Endodermal cell (in vitro differentiated cells): ENCODE data around the gene HKDC1. TPM values are rescaled to one million over a fixed set of nuclear protein-coding genes. Genes with fewer than 3 reads are reported as not detected.

Experiments
- DNase-seq: peaks from one replicate; pipeline ENCODE4 v3.0.0-alpha.2; 2017
- H3K27ac ChIP-seq: 2 replicates; pipeline ENCODE4 v1.5.1; 2013; ENCODE audit warnings: mild to moderate bottlenecking, low read depth, low read length, moderate library complexity
- H3K27me3 ChIP-seq: 2 replicates; pipeline ENCODE4 v1.6.1; 2013; ENCODE audit warnings: mild to moderate bottlenecking, low read length, moderate library complexity; ENCODE audit not compliant: insufficient read depth, control insufficient read depth, poor library complexity, severe bottlenecking
- H3K36me3 ChIP-seq: 2 replicates; pipeline ENCODE4 v1.7.0; 2013; ENCODE audit warnings: mild to moderate bottlenecking, low read length, moderate library complexity; ENCODE audit not compliant: control insufficient read depth, insufficient read depth
- H3K4me1 ChIP-seq: one replicate; pipeline ENCODE4 v1.7.0; 2013; ENCODE audit warnings: low read length; ENCODE audit not compliant: control insufficient read depth, insufficient read depth
- H3K4me3 ChIP-seq: 2 replicates; pipeline ENCODE4 v1.5.1; 2013; ENCODE audit warnings: mild to moderate bottlenecking, low read length, moderate library complexity
- H3K9ac ChIP-seq: 2 replicates; pipeline ENCODE4 v1.6.1; 2013; ENCODE audit warnings: mild to moderate bottlenecking, low read length, moderate library complexity; ENCODE audit not compliant: poor library complexity, severe bottlenecking; ENCODE audit errors: extremely low read depth
- H3K9me3 ChIP-seq: 2 replicates; pipeline ENCODE4 v1.6.1; 2013; ENCODE audit warnings: mild to moderate bottlenecking, low read length, moderate library complexity; ENCODE audit not compliant: control insufficient read depth
- H3K27ac Mint-ChIP-seq: 2 replicates; pipeline ENCODE4 v1.8.0; 2020; ENCODE audit warnings: mixed read lengths
- H3K27me3 Mint-ChIP-seq: 2 replicates; pipeline ENCODE4 v1.8.0; 2021; ENCODE audit warnings: mild to moderate bottlenecking, mixed read lengths; ENCODE audit not compliant: insufficient read depth
- H3K36me3 Mint-ChIP-seq: 2 replicates; pipeline ENCODE4 v1.8.0; 2020; ENCODE audit warnings: low read depth, mixed read lengths
- H3K4me1 Mint-ChIP-seq: 2 replicates; pipeline ENCODE4 v1.8.0; 2020; ENCODE audit warnings: mixed read lengths
- H3K4me3 Mint-ChIP-seq: 2 replicates; pipeline ENCODE4 v1.8.0; 2020; ENCODE audit warnings: mild to moderate bottlenecking, moderate library complexity, mixed read lengths
- H3K9me3 Mint-ChIP-seq: 2 replicates; pipeline ENCODE4 v1.8.0; 2020; ENCODE audit warnings: mild to moderate bottlenecking, mixed read lengths
- WGBS, 2 experiments: methylation state at CpG; one replicate each; pipeline versions ENCODE4 v1.1.5 to v1.1.7; 2013; ENCODE audit warnings: missing lambda C conversion rate in 2 of 2, mixed read lengths in 1 of 2; ENCODE audit not compliant: insufficient coverage in 1 of 2, insufficient read length in 1 of 2; 5-methylcytosine and 5-hydroxymethylcytosine counted together
- total RNA-seq, 2 donors: library from RNA; stranded (reverse); fragmentation: NEBNext Ultra II Directional in 1 of 2; extraction: Animal tissue kit (Norgen Biotek cat#: 25700) in 1 of 2; gene quantifications; 2 replicates in 1 of 2; 3 replicates in 1 of 2; pipeline ENCODE4 v1.2.1, GENCODE V29; 2021
- TF ChIP-seq, protein P1 (sequence below): fragments of 200-600 bp; sonication (generic); conservative IDR thresholded peaks from 2 replicates; pipeline ENCODE4 v1.5.0; 2021; ENCODE audit warnings: antibody characterized with exemption, mild to moderate bottlenecking

The HKDC1 gene
- total RNA-seq, 2 donors from 2014 or later = 0.22 TPM; not detected in 1

DNA sequence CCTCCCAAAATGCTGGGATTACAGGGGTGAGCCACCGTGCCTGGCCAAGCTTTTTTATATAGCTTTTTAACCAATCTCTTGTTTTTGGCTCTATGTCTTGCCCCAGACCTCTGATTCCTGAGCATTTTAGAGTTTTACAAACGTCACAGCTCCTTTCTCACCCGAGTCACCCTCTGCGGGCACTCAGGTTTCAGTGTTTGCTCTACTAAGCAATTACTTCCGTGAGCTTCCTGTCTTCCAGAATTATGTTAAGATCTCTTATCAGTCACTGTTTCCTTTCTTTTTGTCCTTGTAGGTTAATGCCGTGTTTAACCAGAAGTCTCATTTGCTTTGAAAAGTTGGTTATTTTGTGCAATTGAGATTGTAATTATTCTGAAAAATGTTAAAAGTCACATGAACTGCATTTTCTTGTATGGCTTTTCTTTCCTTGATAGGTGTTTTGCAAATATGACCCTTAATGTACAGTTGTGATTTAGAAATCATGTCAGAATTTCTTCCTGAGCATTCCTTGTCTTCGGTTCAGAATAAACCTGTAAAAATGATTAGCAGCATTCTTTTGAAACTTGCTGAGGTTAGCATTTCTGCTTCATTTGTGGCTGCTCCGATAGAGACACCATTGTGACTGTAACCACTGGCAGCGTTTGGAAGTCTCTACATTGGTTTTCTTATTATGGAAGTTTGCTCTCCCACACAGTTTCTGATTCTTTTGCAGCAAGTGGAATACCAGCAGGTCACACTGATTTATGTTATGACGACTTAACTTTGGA is 4.5 kb upstream of the HKDC1 start:
- Mint-ChIP-seq H3K27ac (no peak overlapping the region), H3K4me1 (no peaks in the 10 kb centered on the region), H3K27me3 (no peaks in the 10 kb centered on the region), H3K9me3 (peaks cover 5% of the 10 kb centered on the region), H3K36me3 (no peaks in the 10 kb centered on the region), H3K4me3 (no peak overlapping the region)
- H3K36me3 ChIP-seq = no peaks in the 10 kb centered on the region
- no peak overlapping the region for H3K27ac ChIP-seq
- DNase-seq = no peak
- WGBS, 2 experiments = 88% methylated on average over 8 to 10 of the region's 10 CpGs
- TF ChIP-seq, protein P1, sequence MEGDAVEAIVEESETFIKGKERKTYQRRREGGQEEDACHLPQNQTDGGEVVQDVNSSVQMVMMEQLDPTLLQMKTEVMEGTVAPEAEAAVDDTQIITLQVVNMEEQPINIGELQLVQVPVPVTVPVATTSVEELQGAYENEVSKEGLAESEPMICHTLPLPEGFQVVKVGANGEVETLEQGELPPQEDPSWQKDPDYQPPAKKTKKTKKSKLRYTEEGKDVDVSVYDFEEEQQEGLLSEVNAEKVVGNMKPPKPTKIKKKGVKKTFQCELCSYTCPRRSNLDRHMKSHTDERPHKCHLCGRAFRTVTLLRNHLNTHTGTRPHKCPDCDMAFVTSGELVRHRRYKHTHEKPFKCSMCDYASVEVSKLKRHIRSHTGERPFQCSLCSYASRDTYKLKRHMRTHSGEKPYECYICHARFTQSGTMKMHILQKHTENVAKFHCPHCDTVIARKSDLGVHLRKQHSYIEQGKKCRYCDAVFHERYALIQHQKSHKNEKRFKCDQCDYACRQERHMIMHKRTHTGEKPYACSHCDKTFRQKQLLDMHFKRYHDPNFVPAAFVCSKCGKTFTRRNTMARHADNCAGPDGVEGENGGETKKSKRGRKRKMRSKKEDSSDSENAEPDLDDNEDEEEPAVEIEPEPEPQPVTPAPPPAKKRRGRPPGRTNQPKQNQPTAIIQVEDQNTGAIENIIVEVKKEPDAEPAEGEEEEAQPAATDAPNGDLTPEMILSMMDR = no peak
- no peak overlapping the region for H3K4me3 ChIP-seq
- no peaks in the 10 kb centered on the region for H3K4me1 ChIP-seq
- H3K27me3 ChIP-seq = no peaks in the 10 kb centered on the region
- no peaks in the 10 kb centered on the region for H3K9me3 ChIP-seq
- H3K9ac ChIP-seq = no peak overlapping the region

DNA sequence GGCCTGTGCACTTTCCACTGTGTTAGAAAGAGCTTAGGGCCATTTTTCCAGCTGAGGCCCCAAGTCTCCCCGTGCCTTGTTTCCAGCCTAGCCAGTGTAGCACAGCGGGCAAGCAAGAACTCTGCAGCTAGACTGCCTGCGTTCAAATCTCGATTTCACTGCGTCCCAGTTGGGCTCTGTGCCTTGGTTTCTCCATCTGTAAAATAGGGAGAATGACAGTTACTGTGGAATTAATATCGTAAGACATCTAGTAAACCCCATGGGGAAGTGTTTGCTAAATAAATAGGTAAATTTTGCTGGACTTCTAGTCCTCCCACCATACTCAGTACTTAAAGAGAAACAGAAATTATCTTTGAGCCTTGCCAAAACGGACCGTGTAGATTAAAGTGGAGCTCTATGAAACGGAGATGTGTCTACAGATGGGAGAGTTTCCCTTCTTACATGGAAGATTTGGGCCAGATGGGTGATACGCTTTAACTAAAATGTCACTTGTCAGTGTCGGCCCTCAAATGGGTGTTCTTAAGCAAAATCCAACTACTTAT is 3.5 kb upstream of the HKDC1 start:
- no peak for DNase-seq
- H3K27ac Mint-ChIP-seq = no peak overlapping the region
- TF ChIP-seq, protein P1 = no peak
- H3K27me3 Mint-ChIP-seq = no peaks in the 10 kb centered on the region
- Histone ChIP-seq H3K4me3 (no peak overlapping the region), H3K4me1 (no peaks in the 10 kb centered on the region), H3K27ac (no peak overlapping the region), H3K36me3 (no peaks in the 10 kb centered on the region), H3K27me3 (no peaks in the 10 kb centered on the region), H3K9ac (no peak overlapping the region), H3K9me3 (no peaks in the 10 kb centered on the region)
- 70% methylated on average over 8 to 11 of the region's 11 CpGs for WGBS, 2 experiments
- no peaks in the 10 kb centered on the region for H3K4me1 Mint-ChIP-seq
- H3K4me3 Mint-ChIP-seq = no peak overlapping the region
- peaks cover 5% of the 10 kb centered on the region for H3K9me3 Mint-ChIP-seq
- H3K36me3 Mint-ChIP-seq = no peaks in the 10 kb centered on the region

DNA sequence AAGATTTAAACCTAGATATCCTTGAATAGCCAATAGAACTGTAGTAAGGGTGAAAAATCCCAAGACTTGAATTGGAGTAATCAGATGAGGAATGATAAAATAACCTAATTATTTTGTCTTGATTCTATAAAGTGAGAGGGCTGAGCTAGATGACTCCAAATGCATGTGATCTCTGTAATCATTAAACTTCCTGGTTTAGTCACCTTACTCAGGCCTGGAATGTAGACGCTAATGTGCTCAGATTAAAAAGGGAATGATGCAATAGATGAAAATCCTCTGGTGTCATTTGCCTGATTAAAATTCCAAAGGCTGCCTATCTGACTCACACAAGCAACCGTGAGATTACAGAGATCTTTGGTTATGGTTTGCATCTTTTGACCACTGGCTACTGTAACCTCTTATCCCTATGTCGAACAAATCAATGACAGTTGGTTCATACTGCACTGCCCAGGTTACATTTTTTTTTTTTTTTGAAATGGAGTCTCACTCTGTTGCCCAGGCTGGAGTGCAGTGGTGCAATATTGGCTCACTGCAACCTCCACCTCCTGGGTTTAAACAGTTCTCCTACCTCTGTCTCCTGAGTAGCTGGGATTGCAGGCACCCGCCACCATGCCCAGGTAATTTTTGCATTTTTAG is 2.9 kb upstream of the HKDC1 start:
- Mint-ChIP-seq H3K27me3 (no peaks in the 10 kb centered on the region), H3K36me3 (no peaks in the 10 kb centered on the region), H3K27ac (no peak overlapping the region), H3K4me3 (no peak overlapping the region), H3K9me3 (peaks cover 5% of the 10 kb centered on the region), H3K4me1 (no peaks in the 10 kb centered on the region)
- DNase-seq = no peak
- Histone ChIP-seq H3K9me3 (no peaks in the 10 kb centered on the region), H3K36me3 (no peaks in the 10 kb centered on the region), H3K4me1 (no peaks in the 10 kb centered on the region), H3K27me3 (no peaks in the 10 kb centered on the region), H3K9ac (no peak overlapping the region), H3K27ac (no peak overlapping the region), H3K4me3 (no peak overlapping the region)
- WGBS, 2 experiments = 91 to 93% methylated on average over 4 of the region's 4 CpGs
- TF ChIP-seq, protein P1 = no peak
